VCaP (cell line): ENCODE measurements around the gene RNF26.

Source experiments
- H3K27ac ChIP-seq: fragments of 450-650 bp; 2 replicates; pipeline ENCODE4 v1.5.1; 2017
- TF ChIP-seq, protein P1 (sequence below): fragments of 450-650 bp; conservative IDR thresholded peaks from 2 replicates; pipeline ENCODE4 v1.5.1; 2017; ENCODE audit warnings: mild to moderate bottlenecking, moderate library complexity

The RNF26 gene

DNA sequence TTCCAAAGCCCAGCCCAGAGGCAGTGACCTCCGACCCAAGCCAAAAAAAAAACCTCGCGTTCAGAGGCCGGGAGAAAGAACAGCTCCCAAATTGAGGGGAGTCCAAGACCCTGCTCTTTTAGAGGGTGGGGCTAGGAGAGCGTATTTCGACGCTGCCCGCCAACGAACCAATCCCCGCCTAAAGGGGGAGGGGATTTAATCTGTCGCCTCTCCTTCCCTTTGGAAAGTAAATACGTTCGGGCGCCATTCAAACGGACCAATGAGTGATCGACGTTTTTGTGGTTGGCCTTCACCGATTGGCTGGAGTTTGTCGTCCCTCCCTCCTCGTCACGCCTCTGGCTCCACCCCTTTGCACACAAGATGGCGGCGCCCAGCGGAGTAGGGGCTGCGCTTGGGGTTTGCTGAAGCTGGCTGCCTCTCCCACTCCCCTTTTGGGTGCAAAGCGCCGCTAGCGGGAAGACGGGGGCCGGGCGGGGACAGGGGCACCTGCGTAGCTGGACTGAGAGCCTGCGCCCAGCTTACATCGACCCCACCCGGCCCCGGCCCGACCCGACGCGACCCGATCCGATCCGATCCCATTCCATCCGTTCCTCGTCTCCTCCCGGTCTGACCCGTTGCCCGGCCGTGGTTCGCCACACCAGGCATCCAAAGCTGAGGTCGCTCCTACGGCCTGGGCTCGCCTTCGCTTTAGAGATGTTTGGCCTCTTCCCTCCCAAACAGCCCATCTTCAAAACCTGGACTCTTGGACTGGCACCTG is at the start of gene RNF26:
Gene RNF26 (plus strand): TSS at position 354 of the 757 bp plus-strand sequence. CDS start 596 bp downstream, outside the sequence.
- TF ChIP-seq, protein P1, sequence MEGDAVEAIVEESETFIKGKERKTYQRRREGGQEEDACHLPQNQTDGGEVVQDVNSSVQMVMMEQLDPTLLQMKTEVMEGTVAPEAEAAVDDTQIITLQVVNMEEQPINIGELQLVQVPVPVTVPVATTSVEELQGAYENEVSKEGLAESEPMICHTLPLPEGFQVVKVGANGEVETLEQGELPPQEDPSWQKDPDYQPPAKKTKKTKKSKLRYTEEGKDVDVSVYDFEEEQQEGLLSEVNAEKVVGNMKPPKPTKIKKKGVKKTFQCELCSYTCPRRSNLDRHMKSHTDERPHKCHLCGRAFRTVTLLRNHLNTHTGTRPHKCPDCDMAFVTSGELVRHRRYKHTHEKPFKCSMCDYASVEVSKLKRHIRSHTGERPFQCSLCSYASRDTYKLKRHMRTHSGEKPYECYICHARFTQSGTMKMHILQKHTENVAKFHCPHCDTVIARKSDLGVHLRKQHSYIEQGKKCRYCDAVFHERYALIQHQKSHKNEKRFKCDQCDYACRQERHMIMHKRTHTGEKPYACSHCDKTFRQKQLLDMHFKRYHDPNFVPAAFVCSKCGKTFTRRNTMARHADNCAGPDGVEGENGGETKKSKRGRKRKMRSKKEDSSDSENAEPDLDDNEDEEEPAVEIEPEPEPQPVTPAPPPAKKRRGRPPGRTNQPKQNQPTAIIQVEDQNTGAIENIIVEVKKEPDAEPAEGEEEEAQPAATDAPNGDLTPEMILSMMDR: no peak
- peak within 1 kb of the TSS; percentile 59; the same call in 1 of the 2 replicates for H3K27ac ChIP-seq

DNA sequence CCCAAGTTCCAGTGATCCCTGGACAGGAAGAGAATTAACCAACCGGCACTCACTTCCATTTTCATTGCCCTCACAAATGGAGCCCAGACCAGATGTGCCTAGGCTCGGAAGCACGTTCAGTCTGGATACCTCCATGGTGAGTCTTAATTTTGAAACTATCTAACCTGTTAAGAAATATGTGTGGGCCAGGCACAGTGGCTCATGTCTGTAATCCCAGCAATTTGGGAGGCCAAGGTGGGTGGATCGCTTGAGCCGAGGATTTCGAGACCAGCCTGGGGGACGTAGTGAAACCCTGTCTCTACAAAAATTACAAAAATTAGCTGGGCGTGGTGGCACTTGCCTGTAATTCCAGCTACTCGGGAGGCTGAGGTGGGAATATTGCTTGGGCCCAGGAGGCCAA is 48.9 kb upstream of the RNF26 start:
- H3K27ac ChIP-seq: no peak overlapping the region
- TF ChIP-seq, protein P1: no peak

DNA sequence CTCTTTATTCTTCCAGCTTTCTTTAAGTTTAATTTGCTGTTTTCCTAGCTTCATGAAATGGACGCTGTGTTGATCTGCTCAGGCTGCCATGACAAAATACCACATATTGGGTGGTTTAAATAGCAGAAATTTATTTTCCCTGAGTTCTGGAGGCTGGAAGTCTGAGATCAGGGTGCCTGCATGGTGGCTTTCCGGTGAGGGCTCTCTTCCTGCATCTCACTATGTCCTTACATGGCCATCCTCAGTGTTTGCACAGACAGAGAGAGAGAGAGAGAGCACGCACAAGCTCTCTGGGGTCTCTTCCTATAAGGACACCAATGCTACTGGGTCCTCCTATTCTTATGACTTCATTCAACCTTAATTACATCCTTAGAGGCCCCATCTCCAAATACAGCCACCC is 46.1 kb upstream of the RNF26 start:
- peak overlapping the region; percentile 36 for H3K27ac ChIP-seq
- TF ChIP-seq, protein P1: no peak

DNA sequence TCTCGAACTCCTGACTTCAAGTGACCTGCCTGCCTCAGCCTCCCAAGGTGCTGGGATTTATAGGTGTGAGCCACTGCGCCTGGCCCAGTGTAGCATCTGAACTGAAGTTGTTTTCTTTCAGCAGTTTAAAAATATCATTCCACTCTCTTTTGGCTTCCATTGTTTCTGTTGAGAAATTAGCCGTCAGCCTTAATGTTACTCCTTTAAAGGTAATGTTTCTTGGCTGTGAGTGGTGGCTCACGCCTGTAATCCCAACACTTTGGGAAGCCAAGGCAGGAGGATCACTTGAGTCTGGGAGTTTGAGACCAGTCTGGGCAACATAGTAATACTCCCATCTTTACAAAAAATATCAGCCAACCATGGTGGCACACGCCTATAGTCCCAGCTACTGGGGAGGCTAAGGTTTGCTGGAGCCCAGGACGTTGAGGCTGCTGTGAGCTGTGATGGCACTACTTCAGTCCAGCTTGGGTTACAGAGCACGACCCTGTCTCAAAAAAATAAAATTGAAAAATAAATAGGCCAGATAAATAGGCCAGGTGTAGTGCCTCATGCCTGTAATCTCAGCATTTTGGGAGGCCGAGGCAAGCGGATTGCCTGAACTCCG is 43.3 kb upstream of the RNF26 start:
- TF ChIP-seq, protein P1: no peak

DNA sequence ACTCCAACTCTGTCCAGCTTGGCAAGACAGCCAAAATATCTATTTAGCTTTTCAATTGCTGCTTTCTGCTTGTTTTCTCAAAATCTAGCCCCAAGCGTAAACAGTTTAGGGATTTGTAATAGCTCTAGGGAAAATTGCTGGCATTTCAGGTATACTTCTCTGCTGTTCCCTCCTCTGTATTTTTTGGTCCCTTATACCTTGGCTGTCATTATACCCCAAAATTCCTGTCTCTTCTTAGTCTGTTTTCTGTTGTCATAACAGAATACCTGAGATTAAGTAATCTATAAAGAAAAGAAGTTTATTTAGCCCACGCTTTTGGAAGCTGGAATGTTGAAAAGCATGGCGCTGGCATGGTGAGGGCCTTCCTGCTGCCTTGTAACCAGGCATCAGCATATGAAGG is 40.9 kb upstream of the RNF26 start:
- TF ChIP-seq, protein P1: no peak
- no peak overlapping the region for H3K27ac ChIP-seq

More for the DNA sequence above, 43.3 kb upstream of the RNF26 start:
- no peak overlapping the region for H3K27ac ChIP-seq

DNA sequence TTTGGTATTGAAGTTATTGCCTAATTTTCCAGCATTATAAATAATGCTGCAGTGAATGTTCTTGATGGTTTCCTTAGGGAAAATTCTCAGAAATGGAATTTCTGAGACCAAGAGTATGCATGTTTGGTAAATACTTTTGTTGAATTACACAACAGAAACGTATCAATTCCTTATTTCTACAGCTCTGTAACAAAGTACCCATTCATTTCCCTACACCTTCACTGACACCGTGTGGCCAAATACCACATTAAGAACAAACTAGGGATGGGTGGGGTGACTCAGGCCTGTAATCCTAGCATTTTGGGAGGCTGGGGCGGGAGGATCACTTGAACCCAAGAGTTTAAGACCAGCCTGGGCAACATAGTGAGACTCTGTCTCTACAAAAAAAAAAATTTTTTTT is 39.1 kb upstream of the RNF26 start:
- no peak overlapping the region for H3K27ac ChIP-seq
- TF ChIP-seq, protein P1: 0 out of 2 replicates have a peak, but pooled peaks have one; percentile 9

DNA sequence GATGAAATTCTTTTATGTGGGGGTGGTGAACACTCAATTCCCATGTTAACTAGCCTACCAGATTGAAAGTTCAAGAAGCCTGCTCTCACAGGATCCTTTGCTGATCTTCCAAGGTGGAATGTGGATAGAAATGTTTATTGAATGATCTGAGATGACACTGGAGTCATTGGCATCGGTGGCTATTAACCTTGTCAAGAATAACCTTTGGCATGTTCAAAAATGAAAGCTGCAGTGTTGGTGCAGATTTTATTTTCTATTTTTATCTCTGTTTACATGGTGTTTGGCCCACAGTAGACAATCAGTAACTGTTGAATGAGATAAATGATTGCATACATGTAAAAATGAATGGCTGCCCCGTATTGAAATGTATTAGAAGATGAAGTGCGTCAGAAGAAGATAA is 36.4 kb upstream of the RNF26 start:
- TF ChIP-seq, protein P1: no peak
- H3K27ac ChIP-seq: no peak overlapping the region
